Gastroesophageal sphincter (tissue), 3 donors: ENCODE results near the gene ATXN2.

Source experiments
- CTCF ChIP-seq, 4 experiments: fragments of 200-600 bp in 2 of 4; fragments of 450-650 bp in 2 of 4; sonication (generic) in 1 of 4; IDR thresholded peaks; one replicate each; pipeline ENCODE4 v1.5.1; 2017 to 2019; ENCODE audit warnings: antibody characterized with exemption in 4 of 4, mild to moderate bottlenecking in 2 of 4, moderate library complexity in 2 of 4
- EP300 ChIP-seq: sonication (generic); formaldehyde crosslinking; IDR thresholded peaks from one replicate; pipeline ENCODE4 v1.6.1; 2017; ENCODE audit warnings: antibody characterized with exemption, mild to moderate bottlenecking
- POLR2AphosphoS5 ChIP-seq: sonication (generic); formaldehyde crosslinking; IDR thresholded peaks from one replicate; pipeline ENCODE4 v1.6.1; 2017; ENCODE audit warnings: antibody characterized with exemption

GRCh38 chr12:111442301-111443045, 156.6 kb downstream of the ATXN2 start:
- TF ChIP-seq CTCF (IDR thresholded peaks at IDR 0.05) (no peak), EP300 (no peak), POLR2AphosphoS5 (no peak)
